Neural cell (in vitro differentiated cells): ENCODE measurements around the gene CIBAR2.

Experiments
- EZH2 ChIP-seq: fragments of 200-600, 300-800 bp; shearing (Covaris generic), sonication (generic); IDR thresholded peaks from 2 replicates; pipeline ENCODE4 v1.6.1; 2014; ENCODE audit warnings: antibody characterized with exemption, low read length, borderline replicate concordance, mild to moderate bottlenecking; ENCODE audit not compliant: insufficient read depth, poor library complexity, severe bottlenecking
- MXI1 ChIP-seq: fragments of 450-650 bp; conservative IDR thresholded peaks from 2 replicates; pipeline ENCODE4 v1.6.1; 2014; ENCODE audit warnings: antibody characterized with exemption, mild to moderate bottlenecking; ENCODE audit not compliant: poor library complexity, severe bottlenecking
- POLR2AphosphoS5 ChIP-seq: IDR thresholded peaks from 2 replicates; pipeline ENCODE4 v1.6.1; 2012

- TF ChIP-seq EZH2 (no peak), MXI1 (no peak), POLR2AphosphoS5 (no peak)
Observed at GRCh38 chr16:85072076-85072860, 40.0 kb downstream of the CIBAR2 start.
